Right forelimb (tissue), 1 donor: ENCODE results near the gene COL23A1.

Source experiments
- DNase-seq: peaks from one replicate; pipeline ENCODE4 v3.0.0-alpha.2; 2018

The COL23A1 gene

GRCh38 chr5:178215280-178216002 lies 374.8 kb downstream of the COL23A1 start:
- DNase-seq: no peak

GRCh38 chr5:178214160-178214803 lies 375.9 kb downstream of the COL23A1 start:
- DNase-seq: no peak

GRCh38 chr5:178213748-178214151 lies 376.4 kb downstream of the COL23A1 start:
- no peak for DNase-seq

- DNase-seq: no peak
Observed at GRCh38 chr5:178213003-178213461, 377.2 kb downstream of the COL23A1 start.

GRCh38 chr5:178212241-178213002 lies 377.8 kb downstream of the COL23A1 start:
- no peak for DNase-seq

GRCh38 chr5:178211095-178212048 lies 378.8 kb downstream of the COL23A1 start:
- DNase-seq: no peak

GRCh38 chr5:178210686-178211085 lies 379.5 kb downstream of the COL23A1 start:
- no peak for DNase-seq

- no peak for DNase-seq
Observed at GRCh38 chr5:178210073-178210535, 380.1 kb downstream of the COL23A1 start.

- no peak for DNase-seq
Observed at GRCh38 chr5:178209334-178210072, 380.7 kb downstream of the COL23A1 start.

GRCh38 chr5:178208540-178209227 lies 381.5 kb downstream of the COL23A1 start:
- no peak for DNase-seq

- no peak for DNase-seq
Observed at GRCh38 chr5:178207917-178208280, 382.3 kb downstream of the COL23A1 start.

GRCh38 chr5:178207183-178207916 lies 382.8 kb downstream of the COL23A1 start:
- DNase-seq: no peak

- no peak for DNase-seq
Observed at GRCh38 chr5:178206166-178207101, 383.8 kb downstream of the COL23A1 start.

- no peak for DNase-seq
Observed at GRCh38 chr5:178205749-178206047, 384.5 kb downstream of the COL23A1 start.

GRCh38 chr5:178204935-178205748 lies 385.1 kb downstream of the COL23A1 start:
- peak; percentile 79 for DNase-seq

- peak; percentile 98 for DNase-seq
Observed at GRCh38 chr5:178204182-178204934, 385.8 kb downstream of the COL23A1 start, which contains the start of gene HNRNPAB. Gene HNRNPAB, plus strand, starts transcription at chr5:178204533. Its CDS starts 305 bp downstream, at chr5:178204838.

- no peak for DNase-seq
Observed at GRCh38 chr5:178203670-178204181, 386.5 kb downstream of the COL23A1 start.
